Endothelial cell of umbilical vein (primary cell): ENCODE data around the gene SPATA22. TPM values are rescaled to one million over a fixed set of nuclear protein-coding genes. Genes with fewer than 3 reads are reported as not detected.

Experiments
- BruUV-seq: library from RNA; stranded (reverse); fragments of 400-500 nt; replicated peaks from 2 replicates; lab custom pipeline; 2021; lab: Mats Ljungman, UMichigan
- CTCF ChIA-PET: fragments of 300-600, 350-600 bp; sonication (Branson Sonifier 250); formaldehyde crosslinking; loops from one replicate; lab custom pipeline; 2021; ENCODE audit warnings: antibody characterized with exemption, inconsistent platforms; lab: Charles Lee
- POLR2A ChIA-PET: fragments of 300-600, 350-600 bp; sonication (Branson Sonifier 250); formaldehyde crosslinking; loops from one replicate; lab custom pipeline; 2021; ENCODE audit warnings: antibody characterized with exemption, inconsistent platforms; lab: Charles Lee
- DNase-seq: peaks from one replicate; pipeline ENCODE4 v3.0.0-alpha.2; 2011; ENCODE audit warnings: low read depth, low spot score
- FAIRE-seq: peaks from 2 replicates; lab custom pipeline; 2011; peaks lifted over from hg19 to GRCh38; lab: Jason Lieb, UNC
- H2AFZ ChIP-seq: 2 replicates; pipeline ENCODE4 v1.6.0; 2012; ENCODE audit warnings: low read depth, low read length, control low read depth, inconsistent platforms
- H3K27ac ChIP-seq: 2 replicates; pipeline ENCODE4 v1.5.1; 2011; ENCODE audit warnings: low read depth, mild to moderate bottlenecking, control low read depth, low read length, moderate library complexity; ENCODE audit not compliant: insufficient read depth
- H3K27me3 ChIP-seq, 2 experiments: 2 replicates each; pipeline versions ENCODE4 v1.6.0 to v1.6.1; 2011; ENCODE audit warnings: low read length in 2 of 2, mixed read lengths in 1 of 2; ENCODE audit not compliant: control insufficient read depth in 2 of 2, insufficient read depth in 2 of 2
- H3K36me3 ChIP-seq, 2 experiments: 2 replicates in 1 of 2; 3 replicates in 1 of 2; pipeline ENCODE4 v1.5.1; 2011; ENCODE audit warnings: low read length in 2 of 2, mild to moderate bottlenecking in 1 of 2, moderate library complexity in 1 of 2; ENCODE audit not compliant: control insufficient read depth in 2 of 2, insufficient read depth in 2 of 2; ENCODE audit errors: extremely low read depth in 1 of 2
- H3K4me1 ChIP-seq: 3 replicates; pipeline ENCODE4 v1.5.1; 2011; ENCODE audit warnings: mild to moderate bottlenecking, low read length; ENCODE audit not compliant: control insufficient read depth, insufficient read depth; ENCODE audit errors: extremely low read depth
- H3K4me2 ChIP-seq: 2 replicates; pipeline ENCODE4 v1.6.1; 2011; ENCODE audit warnings: low read length, control low read depth, mixed read lengths; ENCODE audit not compliant: insufficient read depth
- H3K4me3 ChIP-seq, 3 experiments: fragments of 200-600 bp in 1 of 3; sonication (generic), shearing (Covaris generic) in 1 of 3; replicated peaks in 1 of 3; 2 replicates each; pipeline ENCODE4 v1.5.1; 2011 to 2016; ENCODE audit warnings: control low read depth in 3 of 3, low read length in 3 of 3, mild to moderate bottlenecking in 2 of 3, inconsistent platforms in 1 of 3, low read depth in 1 of 3, moderate library complexity in 1 of 3; ENCODE audit not compliant: insufficient read depth in 1 of 3
- H3K79me2 ChIP-seq: 2 replicates; pipeline ENCODE4 v1.6.0; 2012; ENCODE audit warnings: low read length, inconsistent platforms; ENCODE audit not compliant: control insufficient read depth, insufficient read depth
- H3K9ac ChIP-seq: replicated peaks from 2 replicates; pipeline ENCODE3; 2011; ENCODE audit warnings: low read length, control low read depth; ENCODE audit not compliant: insufficient read depth; ENCODE audit errors: extremely low read depth
- H3K9me1 ChIP-seq: replicated peaks from 3 replicates; pipeline ENCODE4 v1.6.0; 2011; ENCODE audit warnings: mild to moderate bottlenecking, low read length; ENCODE audit not compliant: control insufficient read depth, insufficient read depth; ENCODE audit errors: extremely low read depth
- H3K9me3 ChIP-seq: replicated peaks from 2 replicates; pipeline ENCODE4 v1.5.1; 2012; ENCODE audit warnings: low read length, inconsistent platforms; ENCODE audit not compliant: control insufficient read depth, insufficient read depth
- H4K20me1 ChIP-seq: replicated peaks from 2 replicates; pipeline ENCODE3; 2011; ENCODE audit warnings: mild to moderate bottlenecking, low read length; ENCODE audit not compliant: control insufficient read depth, insufficient read depth; ENCODE audit errors: extremely low read depth
- FOS ChIP-seq: IDR thresholded peaks from 2 replicates; pipeline ENCODE4 v1.6.1; 2011; ENCODE audit warnings: mild to moderate bottlenecking, low read length, moderate library complexity, borderline replicate concordance; ENCODE audit not compliant: insufficient read depth
- JUN ChIP-seq: IDR thresholded peaks from 2 replicates; pipeline ENCODE4 v1.6.1; 2011; ENCODE audit warnings: borderline replicate concordance, low read depth; ENCODE audit not compliant: insufficient read length, insufficient read depth
- MYC ChIP-seq: IDR thresholded peaks from one replicate; pipeline ENCODE4 v1.6.1; 2011; ENCODE audit warnings: mild to moderate bottlenecking, low read depth, low read length
- POLR2AphosphoS5 ChIP-seq: IDR thresholded peaks from 2 replicates; pipeline ENCODE4 v1.6.1; 2012; ENCODE audit warnings: low read depth, mild to moderate bottlenecking, control low read depth, low read length, moderate library complexity; ENCODE audit not compliant: insufficient read depth
- dilution Hi-C: fragments of 300-500 bp; cut with MboI; formaldehyde crosslinking; loops from one replicate; pipeline ENCODE4 v1.15.0; 2019; ENCODE audit warnings: low sequenced_read_pairs; ENCODE audit not compliant: extremely low pct_ligation_motif_present
- intact Hi-C: fragments of 100-400 bp; cut with micrococcal nuclease; formaldehyde crosslinking; loops from one replicate; pipeline ENCODE4 v1.10.0; 2022
- polyA plus RNA-seq, 4 experiments: library from polyadenylated mRNA; depleted of rRNA in 3 of 4; stranded (reverse) in 3 of 4; unstranded in 1 of 4; fragments of >200 nt; gene quantifications; 2 replicates each; pipeline versions ENCODE4 v1.2.1 to v1.2.3, GENCODE V29; 2011 to 2012; ENCODE audit warnings: missing spikeins in 1 of 4
- total RNA-seq: library from RNA; stranded (reverse); gene quantifications from 2 replicates; pipeline ENCODE4 v1.2.3, GENCODE V29; 2021

SPATA22 gene
- total and polyA plus RNA-seq, 2 donors (not counting 3 experiments of a cell fraction or from before 2014, with no cell fraction given): 4.3 TPM; not detected in 1

DNA sequence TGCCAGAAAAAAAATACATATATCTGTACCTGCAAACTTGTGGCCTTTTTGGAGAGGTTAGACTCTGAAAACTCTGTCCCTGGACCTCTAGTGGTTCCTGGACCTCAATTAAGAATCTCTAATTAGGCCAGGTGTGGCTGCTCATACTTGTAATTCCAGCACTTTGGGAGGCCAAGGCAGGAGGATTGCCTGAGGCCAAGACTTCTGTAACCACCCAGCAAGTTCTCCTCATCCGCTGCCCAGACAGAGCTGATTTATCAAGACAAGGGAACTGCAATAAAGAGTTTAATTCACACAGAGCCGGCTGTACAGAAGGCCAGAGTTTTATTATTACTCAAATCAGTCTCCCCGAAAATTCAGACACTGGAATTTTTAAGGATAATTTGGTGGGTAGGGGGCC is 8.4 kb upstream of the SPATA22 start:
- ChIA-PET POLR2A (no interaction called here), CTCF (no interaction called here)
- H3K9me3 ChIP-seq: no peaks in the 10 kb centered on the region
- intact Hi-C loops (no loop called here), dilution Hi-C loops (no loop called here)
- FAIRE-seq (no peak), DNase-seq (no peak)
- no peaks in the 10 kb centered on the region for H4K20me1 ChIP-seq
- TF ChIP-seq FOS (no peak), JUN (no peak), MYC (no peak)
- H3K4me2 ChIP-seq: no peak overlapping the region
- H3K4me1 ChIP-seq: no peaks in the 10 kb centered on the region
- no TSS peak for BruUV-seq
- no peak overlapping the region for H3K4me3 ChIP-seq
- H3K36me3 ChIP-seq: no peaks in the 10 kb centered on the region
- no peaks in the 10 kb centered on the region for H3K9me1 ChIP-seq
- no peak overlapping the region for H3K9ac ChIP-seq
- no peak overlapping the region for H3K27ac ChIP-seq
- no peaks in the 10 kb centered on the region for H3K27me3 ChIP-seq
- no peaks in the 10 kb centered on the region for H3K79me2 ChIP-seq
- H2AFZ ChIP-seq: no peak overlapping the region

DNA sequence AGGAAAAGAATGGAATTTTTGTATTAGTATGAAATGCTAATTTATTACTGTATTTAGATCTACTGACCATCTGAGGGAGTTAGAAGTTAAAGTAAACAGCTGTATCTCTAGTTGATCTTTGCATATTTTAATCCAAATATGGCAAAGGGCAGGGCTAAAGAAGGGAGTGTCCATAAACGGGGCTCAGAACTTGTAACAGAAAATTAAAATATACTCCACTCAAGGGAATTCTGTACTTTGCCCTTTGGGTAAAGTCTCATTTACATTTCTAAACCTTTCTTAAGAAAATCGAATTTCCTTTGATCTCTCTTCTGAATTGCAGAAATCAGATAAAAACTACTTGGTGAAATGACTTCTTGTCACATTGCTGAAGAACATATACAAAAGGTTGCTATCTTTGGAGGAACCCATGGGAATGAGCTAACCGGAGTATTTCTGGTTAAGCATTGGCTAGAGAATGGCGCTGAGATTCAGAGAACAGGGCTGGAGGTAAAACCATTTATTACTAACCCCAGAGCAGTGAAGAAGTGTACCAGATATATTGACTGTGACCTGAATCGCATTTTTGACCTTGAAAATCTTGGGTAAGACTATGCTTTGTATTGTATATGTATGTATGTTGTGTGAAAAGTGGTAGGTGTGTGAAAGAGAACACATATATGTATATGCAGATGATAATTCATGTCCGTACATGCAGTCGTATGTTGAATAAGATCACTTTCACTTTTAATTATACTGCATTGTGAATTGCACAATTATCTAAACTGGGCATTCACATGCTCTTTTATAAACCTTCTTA is 4.4 kb upstream of the SPATA22 start, which contains the start of gene ASPA:
ASPA (plus strand) TSS at position 186 of the 799 bp plus-strand sequence; CDS start at position 349, 163 bp downstream.
- FAIRE-seq (no peak), DNase-seq (no peak)
- Histone ChIP-seq H3K36me3 (no peaks in the 10 kb centered on the region), H3K27ac (no peak within 1 kb of the TSS), H3K9me1 (no peaks in the 10 kb centered on the region), H3K79me2 (no peaks in the 10 kb centered on the region), H3K4me2 (no peak within 1 kb of the TSS), H3K9me3 (no peaks in the 10 kb centered on the region), H3K27me3 (no peaks in the 10 kb centered on the region), H3K9ac (no peak within 1 kb of the TSS), H3K4me1 (no peaks in the 10 kb centered on the region), H4K20me1 (no peaks in the 10 kb centered on the region), H3K4me3 (no peak within 1 kb of the TSS), H2AFZ (no peak within 1 kb of the TSS)
- ChIA-PET POLR2A (no interaction called here), CTCF (no interaction called here)
- no TSS peak for BruUV-seq
- intact Hi-C loops (no loop called here), dilution Hi-C loops (no loop called here)
- TF ChIP-seq MYC (no peak), POLR2AphosphoS5 (no peak)
